CD4-positive, alpha-beta T cell treated with Interleukin-10 for 1 hour (primary cell): ENCODE measurements around the gene ATP8B1.

Experiments used
- DNase-seq: peaks from one replicate; pipeline ENCODE4 v3.0.0-alpha.2; 2020

The ATP8B1 gene

GRCh38 chr18:57816208-57816954 lies 13.3 kb upstream of the ATP8B1 start:
- no peak for DNase-seq

- no peak for DNase-seq
Observed at GRCh38 chr18:57814555-57814954, 11.4 kb upstream of the ATP8B1 start.

DNA sequence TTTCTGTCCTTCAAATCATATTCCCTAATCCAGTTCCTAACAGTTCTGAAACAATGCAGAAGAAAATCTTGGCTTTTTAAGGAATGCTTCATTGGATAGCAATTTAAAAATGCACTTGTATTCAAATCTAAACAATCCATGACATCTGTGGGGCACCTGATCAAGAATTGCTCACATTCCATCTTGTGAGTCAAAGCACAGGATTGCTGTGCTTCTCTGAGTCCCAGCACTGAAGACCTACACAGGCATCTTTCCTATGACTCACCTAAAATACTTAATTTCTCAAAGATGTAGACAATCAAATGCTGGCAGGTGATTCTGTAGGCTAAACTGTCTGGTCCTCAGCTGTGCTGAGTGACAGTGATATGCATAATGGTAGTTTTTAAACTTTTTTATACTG lies 10.1 kb upstream of the ATP8B1 start:
- no peak for DNase-seq

- no peak for DNase-seq
Observed at GRCh38 chr18:57812126-57812477, 9.0 kb upstream of the ATP8B1 start.

DNA sequence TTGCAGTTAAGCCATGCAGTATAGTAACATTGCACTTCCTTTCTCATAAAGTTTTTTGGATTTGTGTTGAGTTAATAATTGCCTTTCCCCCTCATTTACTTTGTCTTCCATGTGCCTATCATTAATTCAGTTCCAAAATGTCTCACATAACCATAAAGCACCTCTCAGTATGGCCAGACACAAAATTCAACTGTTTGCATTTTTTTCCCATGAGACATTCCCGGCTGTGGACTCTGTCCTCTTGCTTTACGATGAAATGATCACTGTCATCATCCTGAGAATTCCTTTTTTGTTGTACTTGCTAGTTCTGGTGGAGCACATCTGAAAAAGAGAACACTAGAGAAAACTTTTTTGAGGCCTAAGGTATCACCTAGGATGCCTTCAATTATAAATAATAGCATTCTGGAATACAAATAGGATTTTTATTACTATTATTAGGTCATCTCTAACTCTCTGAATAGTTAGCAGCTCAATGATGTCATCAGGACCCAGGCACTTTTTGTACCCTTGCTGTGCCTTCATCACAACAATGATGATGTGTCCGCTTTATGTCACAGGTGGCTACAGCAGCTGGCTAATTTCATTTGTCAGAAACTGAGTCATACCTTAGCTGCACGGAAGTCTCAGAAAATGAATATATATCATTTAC lies 8.5 kb upstream of the ATP8B1 start:
- DNase-seq = no peak

- DNase-seq = no peak
Observed at GRCh38 chr18:57809190-57809589, 6.1 kb upstream of the ATP8B1 start.

DNA sequence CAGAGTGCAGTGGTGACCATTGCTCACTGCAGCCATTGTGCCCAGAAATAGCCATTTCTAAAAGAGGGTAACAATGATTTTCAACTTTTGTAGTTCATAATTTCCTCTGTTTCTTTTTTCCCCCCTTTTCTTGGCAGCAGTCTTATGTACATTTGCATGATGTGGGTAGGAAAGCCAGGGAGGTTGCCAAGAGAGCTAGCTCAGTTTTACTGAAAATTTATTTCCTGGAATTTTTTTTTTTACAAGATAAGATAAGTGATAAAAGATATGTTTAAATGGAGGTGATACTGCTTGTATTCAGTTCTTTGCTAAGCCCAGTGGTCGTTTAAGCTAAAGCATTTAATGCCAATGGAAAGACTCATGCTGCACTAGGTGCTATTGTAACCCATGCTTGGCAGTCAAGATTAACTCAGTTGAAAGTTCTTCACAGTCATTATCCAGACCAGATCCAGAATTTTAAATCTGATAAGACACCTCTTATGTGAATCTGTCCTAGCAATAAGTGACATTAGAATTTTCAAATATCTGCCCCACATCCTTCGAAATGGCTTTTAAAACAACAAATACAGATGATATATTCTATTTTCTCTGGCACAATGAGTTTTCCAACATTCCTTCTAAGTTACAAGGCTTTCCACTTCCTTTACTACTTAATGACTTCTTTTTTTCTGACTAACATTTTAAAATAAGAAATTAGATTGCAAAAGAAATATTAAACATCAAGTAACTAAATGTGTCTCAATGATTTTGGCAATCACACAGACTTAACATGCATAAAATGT lies 4.4 kb upstream of the ATP8B1 start:
- no peak for DNase-seq

- no peak for DNase-seq
Observed at GRCh38 chr18:57806978-57807285, 3.8 kb upstream of the ATP8B1 start.

DNA sequence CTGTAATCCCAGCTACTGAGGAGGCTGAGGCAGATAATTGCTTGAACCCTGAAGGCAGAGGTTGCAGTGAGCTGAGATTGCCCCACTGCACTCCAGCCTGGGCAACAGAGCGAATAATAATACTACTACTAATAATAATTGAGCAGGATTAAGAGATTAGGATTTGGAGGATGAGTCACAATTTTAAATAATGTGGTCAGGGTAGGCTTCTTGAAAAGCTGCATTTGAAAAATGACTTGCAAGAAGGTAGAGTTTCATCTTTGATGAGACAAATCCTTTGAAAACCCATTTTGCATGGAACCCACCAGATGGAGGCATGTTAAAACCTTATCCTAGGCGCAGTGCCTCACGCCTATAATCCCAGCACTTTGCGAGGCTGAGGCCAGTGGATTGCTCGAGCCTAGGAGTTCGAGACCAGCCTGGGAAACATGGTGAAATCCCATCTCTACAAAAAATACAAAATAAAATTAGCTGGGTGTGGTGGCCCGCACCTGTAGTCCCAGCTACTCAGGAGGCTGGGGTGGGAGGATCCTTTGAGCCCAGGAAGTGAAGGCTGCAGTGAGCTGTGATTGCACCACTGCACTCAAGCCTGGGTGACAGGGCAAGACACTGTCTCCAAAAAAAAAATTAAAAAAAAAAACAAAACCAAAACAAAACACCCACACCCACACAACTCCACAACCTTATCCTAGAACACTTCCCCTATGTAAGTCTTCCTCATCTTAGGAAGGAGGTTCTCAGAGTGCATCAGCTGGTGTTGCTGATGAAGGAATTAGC lies 3.3 kb upstream of the ATP8B1 start:
- no peak for DNase-seq

GRCh38 chr18:57805117-57805516 lies 2.0 kb upstream of the ATP8B1 start:
- no peak for DNase-seq

- no peak for DNase-seq
Observed at GRCh38 chr18:57804557-57804956, 1.4 kb upstream of the ATP8B1 start.

DNA sequence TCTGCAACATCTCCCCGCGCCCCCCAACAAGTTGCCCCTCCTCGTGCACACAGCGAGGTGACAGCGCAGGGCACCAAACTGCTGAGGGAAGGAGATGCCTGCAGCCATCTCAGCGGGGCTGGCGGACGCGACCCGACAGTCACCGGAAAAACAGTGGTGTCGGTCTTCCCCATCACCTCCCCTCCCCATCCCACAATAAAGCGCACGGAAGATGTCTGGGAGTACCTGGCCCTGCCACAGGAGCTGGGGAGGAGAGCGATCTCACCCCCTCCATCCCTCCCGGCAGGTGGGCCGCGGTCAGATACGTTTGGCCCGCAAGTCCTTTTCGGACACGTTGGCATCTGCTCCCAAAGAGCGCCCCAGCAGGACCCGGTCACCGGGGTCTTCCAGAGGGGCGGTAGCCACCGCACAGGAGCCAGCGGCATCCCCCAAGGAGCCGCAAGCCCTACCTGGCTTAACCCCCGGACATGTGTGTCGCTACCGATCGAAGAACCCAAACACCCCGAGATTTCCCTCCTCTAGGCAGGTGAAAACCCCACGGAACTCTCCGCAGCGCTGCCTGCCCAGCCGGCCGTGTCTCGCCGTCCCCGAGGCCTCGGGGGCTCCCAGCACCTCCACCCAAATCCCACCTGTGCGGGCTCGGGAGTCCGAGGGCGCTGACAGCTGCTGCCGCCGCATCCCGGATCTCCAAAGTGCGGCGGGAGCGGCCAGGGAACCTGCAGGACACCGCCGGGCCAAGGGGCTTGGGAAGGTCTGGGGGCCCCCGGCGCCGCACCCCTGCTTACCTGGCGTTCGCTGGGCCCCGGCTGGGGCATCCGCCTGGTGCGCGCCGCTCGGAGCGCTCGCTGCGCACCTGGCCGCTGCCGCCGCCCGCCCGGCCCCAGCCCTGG lies 657 bp downstream of the ATP8B1 start:
- DNase-seq = no peak

DNA sequence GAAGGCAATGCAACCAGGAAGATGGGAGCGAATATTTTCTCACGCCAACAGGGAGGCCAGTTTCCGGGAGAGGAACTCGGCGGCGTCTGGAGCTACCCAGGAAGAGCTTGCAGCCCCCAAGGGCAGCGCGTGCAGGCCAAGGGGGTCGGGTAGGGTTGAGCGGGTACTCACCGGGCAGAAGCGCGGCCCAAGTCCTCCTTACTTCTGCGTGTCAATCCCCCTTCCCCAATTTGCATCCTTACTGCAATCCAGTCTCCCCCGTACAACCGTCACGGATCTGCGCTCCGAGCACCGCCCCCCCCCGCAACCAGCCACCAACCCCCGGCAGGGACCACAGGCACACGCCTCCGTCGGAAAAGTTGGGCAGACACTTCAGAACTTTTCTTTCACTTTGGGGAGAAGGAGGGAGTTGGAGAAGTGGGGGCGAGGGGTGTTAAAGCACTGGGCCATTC lies 1.3 kb downstream of the ATP8B1 start:
- no peak for DNase-seq

GRCh38 chr18:57801325-57801724 lies 1.8 kb downstream of the ATP8B1 start:
- no peak for DNase-seq

DNA sequence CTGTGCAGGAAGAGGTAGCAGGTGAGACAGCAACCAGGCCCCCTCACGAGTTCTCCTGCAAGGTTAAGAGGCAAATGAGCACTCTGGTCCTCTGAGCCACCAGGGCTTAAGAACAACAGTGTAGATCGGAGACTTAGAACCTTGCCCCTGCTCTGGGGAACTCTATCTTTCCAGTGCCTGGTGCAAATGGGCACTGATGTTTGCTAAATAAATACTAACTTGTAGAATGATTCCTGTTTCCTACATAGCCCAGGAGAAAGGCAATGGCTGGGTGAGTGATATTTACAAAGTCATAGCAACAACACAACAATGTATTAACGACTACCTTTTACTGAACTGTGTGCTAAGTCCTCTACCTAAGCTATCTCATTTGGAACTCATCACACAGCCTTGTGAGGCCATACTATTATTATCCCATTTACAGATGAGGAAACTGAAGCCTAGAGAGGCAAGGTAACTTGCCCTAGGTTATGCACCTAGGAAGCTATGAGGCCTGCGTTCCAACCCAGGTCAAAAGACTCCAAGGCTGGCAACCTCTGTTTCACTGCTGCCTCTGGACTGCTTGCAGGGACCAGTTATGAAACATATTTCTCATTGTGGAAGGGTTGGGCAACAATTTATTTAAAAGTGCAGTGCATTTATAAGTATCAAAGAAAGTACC lies 4.3 kb downstream of the ATP8B1 start:
- no peak for DNase-seq

DNA sequence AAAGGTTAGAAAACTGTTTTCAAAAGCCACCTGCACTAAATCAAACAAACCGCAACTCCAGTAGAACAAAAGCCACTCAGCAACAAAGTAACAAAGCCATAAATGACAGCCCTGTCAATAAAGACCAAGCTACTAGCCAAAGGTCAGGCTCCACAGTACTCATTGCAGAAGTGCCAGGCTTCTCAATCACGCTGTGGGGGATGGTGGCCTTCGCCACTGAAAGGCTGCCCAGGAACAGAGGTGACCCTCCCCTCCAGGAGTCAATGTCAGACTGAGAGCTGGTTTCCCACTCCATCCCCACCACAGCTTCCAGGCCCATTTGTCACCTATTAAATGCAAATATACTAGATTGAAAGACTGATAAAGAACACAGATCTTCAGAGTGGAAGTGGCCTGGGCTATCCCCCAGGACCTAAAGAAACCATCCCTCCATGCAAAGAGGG lies 5.9 kb downstream of the ATP8B1 start:
- DNase-seq = no peak

GRCh38 chr18:57794951-57795728 lies 8.0 kb downstream of the ATP8B1 start:
- no peak for DNase-seq

- no peak for DNase-seq
Observed at GRCh38 chr18:57793302-57793986, 9.7 kb downstream of the ATP8B1 start.

DNA sequence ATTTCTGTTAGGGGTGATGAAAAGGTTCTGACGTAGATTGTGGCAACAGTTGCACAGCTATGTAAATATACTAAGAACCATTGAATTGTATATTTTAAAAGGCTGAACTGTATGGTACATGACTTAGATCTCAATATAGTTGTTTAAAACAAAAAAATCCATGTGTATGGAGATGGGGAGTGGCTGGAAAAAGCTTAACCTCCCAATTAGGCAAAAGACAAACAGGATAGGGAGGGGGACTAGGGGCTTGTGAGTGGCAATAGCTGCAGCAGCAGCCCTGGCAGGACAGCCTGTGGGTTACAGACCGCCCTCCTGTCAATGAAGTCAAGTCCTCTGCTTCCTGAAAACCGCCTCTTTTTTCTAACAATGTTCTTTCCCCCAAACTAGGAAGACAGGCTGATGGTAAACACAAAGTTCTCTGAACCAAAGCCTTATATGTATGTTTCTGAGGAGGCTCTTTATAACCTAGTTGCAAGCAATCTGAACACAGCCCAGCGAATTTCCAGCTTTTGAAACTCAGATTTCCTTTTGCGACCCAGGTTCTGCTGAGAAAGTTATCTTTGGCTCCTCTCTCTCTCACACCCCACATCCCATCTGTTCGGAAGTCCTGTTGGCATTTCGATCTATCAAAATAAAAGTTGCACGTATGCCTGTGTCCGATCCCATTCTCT lies 10.3 kb downstream of the ATP8B1 start:
- DNase-seq = no peak

GRCh38 chr18:57791911-57792310 lies 11.2 kb downstream of the ATP8B1 start:
- DNase-seq = no peak
